GM19438 (cell line): ENCODE measurements around the gene NFIL3.
"Not testable (repeated sequence)": the region's sequence is repeated elsewhere in the genome, so short reads cannot be mapped to it uniquely, and the experiment has no call there.

ENCODE experiments used
- ATAC-seq: cut with Tn5 transposase; IDR thresholded peaks from one replicate; pipeline ENCODE4 v1.9.1; 2021; ENCODE audit warnings: low read depth; ENCODE audit not compliant: unreplicated experiment

NFIL3 gene

DNA sequence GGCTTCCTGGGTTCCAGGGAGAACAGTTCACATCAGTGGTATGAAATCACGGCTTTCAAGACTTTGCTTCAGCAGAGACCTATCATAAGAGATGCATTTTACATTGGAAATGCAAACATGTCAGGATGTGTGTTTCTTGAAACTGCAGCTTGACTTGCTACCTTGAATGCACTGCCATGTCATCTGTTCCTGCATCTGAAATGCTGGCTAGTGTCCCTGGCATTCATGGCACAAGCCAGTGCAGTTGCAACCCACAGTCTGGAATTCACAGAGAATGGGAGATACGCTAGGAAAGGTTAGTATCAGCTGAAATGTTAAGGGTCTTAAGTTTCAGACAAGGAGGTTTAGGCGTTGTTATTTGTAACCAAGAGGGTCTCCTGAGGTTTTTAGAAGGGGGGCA lies 24.7 kb downstream of the NFIL3 start:
- ATAC-seq, result no peak

DNA sequence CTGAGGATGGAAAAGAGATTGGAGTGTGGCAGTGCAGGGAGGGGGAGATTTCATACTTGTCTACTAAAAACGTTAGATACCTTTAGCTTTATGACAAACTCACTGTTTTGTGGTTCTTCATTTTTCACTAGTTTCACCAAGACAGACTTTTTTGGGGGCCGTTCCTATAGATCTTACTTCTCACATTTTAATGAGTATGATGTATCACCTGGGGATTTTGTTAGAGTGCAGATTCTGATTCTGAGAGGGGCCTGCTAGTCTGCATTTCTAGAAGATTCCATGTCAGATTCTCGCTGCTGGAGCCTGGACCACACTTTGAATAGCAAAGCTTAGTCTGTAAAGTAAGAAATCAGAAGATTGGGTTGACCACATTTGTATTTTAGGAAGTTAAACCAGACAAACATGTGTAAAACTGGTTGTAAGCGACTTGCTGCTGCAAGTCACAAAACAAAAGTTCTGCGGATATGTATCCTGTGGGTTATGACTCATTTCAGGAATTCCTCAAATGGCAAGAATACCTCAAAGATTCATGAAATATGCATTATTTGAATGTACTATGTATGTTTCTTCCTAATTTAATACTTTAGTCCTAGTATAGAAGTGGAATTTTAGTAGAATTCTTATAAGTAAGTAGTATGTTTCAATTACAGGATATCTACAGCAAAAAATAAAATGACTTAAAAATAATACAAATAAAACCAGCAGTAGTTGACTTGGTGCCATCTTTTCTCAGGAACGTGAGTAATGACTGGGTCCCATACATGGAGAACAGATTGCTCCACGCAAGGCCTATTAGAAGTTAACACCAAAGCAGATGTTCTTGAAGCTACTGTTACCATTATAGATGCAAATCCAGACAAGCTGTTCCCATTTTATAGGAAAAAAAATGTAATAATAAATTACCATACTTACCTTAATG lies 27.8 kb downstream of the NFIL3 start:
- peak; percentile 60 for ATAC-seq

DNA sequence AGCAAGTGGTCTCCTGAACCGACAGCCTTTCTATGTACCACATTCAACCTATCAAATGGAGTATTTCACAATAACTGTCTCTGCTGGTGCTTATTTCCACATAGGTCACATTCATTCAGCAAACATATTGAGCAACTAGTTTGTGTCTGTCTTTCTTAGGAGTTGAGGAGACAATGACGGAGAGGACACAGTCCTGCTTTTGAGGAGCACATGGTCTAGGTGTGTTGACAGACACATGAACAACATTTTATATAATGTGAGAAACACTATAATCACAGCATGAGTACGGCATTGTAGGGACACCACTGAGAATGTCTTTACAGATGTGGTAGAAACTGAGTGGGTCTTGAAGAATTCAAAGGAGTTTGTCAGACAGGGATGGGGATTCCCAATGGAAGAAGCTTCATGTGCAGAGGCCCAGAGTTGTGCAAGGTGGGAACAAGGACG lies 28.5 kb downstream of the NFIL3 start:
- ATAC-seq, result no peak

DNA sequence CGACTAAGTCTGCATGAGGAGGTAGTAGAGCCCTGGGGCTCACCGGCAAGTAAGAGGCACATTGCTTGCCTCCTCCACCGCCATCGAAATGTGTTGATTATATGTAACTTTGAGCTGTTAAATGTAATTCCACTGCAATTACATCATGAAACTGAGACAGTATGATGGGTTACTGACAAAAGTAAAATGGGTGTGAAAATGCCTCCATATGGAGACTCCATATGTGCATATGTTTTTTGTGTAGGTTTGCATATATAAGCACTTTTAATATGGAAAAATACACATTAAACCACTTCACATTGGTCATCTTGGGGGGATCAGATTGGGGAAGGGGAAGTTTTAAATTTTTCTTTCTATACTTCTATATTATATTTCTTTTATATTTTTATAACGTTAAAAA lies 29.8 kb downstream of the NFIL3 start:
- ATAC-seq, result no peak

DNA sequence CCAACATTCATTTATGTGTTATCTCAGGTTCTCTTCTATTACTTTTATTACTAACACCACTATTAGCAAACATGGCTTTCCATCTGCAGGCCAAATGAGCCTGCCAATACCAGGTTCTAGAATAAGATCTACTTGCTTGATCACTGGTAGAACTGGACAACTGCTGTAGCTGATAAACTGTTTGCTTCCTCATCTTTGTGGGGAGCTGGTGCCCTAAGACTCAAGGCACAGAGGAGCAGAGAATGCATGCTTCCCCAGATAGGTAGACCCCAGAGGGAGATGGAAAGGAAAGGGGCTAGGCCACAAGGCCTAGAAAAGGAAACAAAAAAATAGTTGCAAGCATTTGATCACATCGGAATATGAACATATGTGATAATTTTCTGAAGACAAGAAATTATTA lies 31.2 kb downstream of the NFIL3 start:
- ATAC-seq, result no peak

DNA sequence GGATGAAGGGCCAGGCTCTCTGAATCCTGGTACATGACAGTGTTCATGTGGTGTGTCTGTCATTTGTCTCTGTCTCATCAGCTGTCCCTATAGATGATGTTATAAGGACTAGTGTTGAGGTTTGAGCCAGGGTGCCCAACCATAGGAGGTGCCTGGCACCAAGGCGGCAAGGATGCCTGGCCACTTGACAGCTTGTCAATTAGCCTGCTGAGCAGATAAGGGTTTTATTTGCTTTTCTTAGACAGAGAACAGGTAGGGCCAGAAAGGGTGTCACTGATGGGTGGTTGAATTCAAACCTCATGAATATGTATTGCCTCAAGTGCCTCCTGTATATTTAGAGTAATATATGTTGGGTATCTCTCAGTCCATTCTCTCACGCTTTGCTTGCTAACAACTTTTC lies 31.8 kb downstream of the NFIL3 start:
- no peak for ATAC-seq

DNA sequence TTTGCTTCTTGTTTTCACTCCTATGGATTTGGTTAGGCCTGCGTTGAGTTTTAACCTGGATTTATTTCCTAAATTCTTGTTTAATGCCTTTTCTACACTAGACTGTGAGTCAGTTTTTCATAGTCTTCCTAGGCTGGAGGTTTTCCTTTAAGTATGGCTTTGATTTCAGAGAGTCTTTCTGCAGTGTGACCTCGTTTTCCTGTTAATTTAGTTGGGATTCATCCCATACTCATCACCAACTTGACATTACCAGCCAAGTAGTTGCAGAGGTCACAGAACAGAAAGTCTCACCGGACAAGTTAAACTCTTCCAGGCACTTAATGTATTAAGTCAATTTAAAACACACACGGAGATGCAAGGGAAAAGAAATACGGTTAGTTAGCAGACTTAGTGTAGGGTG lies 32.2 kb downstream of the NFIL3 start:
- ATAC-seq, result no peak

DNA sequence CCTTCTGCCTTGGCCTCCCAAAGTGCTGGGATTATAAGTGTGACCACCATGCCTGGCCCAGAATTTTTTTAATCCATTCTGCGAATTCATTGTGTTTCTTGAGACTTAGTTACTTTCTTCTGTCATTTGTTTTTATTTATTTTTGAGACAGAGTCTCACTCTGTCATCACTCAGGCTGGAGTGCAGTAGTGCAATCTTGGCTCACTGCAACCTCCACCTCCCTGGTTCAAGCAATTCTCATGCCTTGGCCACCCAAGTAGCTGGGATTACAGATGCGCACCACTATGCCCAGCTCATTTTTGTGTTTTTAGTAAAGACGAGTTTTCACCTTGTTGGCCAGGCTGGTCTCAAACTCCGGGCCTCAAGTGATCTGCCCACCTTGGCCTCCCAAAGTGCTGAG lies 33.9 kb downstream of the NFIL3 start:
- ATAC-seq, result not testable (repeated sequence)

DNA sequence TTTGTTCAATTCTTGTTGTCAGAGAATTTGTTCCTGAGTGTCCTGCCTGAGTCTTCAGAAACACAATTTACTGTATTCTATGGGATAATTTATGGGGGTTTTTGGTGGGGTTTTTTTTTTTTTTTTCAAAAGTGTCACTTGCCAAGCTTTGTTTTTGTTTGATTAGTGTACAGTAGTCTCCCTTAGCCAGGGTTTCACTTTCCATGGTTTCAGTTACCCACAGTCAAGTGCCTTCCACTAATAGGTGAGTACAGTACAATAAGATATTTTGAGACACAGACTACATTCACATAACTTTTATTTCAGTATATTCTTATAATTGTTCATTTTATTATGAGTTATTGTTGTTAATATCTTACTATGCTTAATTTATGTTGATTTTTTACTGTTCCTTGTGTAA lies 36.9 kb downstream of the NFIL3 start:
- ATAC-seq, result no peak

DNA sequence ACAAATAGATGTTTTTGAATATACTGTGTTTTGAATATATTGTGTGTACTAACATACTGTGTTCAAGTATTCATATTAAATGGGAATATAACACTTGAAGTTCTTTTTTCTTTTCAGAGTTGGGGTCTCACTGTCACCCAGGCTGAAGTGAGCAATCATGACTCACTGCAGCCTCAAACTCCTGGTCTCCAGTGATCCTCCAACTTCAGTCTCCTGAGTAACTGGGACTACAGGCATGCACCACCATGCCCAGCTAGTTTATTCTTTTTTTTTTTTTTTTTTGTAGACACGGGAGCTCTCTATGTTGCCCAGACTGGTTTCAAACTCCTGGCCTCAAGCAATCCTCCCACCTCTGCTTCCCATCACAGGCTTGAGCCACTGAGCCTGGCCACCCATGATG lies 38.7 kb downstream of the NFIL3 start:
- ATAC-seq, result no peak

DNA sequence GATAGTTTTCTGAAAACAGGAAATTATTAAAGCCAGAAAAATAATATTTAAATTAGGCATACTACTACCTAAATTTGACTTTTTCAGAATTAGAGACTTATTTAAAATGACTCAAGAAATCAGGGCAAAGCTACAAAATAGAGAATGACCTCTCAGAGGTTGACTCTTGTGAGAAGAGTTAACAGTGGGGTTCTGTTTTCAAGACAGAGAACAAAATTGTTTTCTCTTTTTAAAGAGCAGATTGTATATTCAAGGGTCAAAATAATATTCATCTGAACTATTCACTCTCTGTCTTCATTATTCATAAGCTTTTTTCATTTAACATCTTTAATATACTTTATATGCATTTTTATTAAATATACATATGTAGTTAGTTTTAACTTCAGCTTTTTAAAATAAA lies 40.1 kb downstream of the NFIL3 start:
- ATAC-seq, result no peak

DNA sequence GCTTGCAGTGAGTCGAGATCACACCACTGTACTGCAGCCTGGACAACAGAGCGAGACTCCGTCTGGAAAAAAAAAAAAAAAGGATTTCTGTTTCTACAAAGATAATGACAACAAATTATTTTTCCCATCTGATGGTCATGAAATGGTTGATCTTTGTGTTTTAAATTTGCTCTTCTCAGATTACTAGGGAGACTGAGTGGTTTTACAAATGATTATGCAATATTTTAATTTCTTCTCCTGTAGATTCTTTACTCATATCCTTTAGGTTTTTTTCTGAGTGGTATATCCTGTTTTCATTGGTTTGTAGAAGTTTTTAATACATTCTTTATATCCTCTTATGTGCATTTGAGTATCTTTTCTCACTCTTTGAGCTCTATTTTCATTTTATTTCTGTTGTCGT lies 41.3 kb downstream of the NFIL3 start:
- no peak for ATAC-seq

DNA sequence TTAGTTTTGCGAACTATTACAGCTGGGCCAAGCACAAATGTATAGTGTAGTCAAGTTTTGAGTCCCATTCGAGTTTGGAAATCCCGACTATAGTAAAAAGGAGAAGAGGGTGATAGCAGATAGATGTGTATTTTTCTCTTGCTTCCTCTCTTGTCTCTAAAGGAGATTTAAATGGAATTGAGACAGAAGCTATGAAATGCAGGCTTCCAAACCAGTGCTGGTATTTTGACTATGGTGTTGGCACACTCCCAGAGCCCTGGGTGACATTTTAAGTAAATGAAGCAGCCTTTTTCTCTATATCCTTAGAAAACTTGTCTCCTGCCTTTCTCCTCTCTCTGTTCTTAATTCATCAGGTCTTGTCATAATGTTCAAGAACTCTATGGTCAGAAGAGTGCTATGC lies 44.2 kb downstream of the NFIL3 start:
- no peak for ATAC-seq

DNA sequence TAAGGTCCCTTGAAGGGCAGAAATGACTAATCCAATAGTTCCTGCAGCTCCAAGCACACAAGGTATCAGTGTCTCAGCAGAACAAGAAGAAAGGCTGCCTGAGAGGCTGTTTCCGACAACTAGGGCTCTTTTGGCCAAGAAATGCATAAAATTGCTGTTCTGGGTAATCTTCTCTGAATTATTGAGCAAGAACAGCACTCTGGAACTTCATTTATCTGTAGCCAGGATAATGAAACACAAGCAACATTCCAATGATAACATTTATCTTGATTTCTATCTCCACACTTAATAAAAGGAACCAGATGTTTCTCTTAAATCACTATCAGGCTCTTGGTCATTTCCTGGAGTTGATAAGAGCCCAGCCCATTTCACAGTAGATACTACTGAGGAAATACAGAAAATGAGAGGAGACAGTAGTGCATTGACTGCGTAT lies 44.9 kb downstream of the NFIL3 start:
- ATAC-seq, result no peak

DNA sequence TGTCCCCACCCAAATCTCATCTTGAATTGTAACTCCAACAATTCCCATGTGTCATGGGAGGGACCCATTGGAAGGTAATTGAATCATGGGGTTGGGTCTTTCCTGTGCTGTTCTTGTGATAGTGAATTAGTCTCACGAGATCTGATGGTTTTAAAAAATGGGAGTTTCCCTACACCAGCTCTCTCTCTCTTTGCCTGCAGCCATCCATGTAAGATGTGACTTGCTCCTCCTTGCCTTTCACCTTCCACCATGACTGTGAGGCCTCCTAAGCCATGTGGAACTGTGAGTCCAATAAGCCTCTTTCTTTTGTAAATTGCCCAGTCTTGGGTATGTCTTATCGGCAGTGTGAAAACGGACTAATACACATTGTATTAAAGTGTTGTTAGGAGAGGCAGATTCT lies 45.6 kb downstream of the NFIL3 start:
- ATAC-seq, result not testable (repeated sequence)

DNA sequence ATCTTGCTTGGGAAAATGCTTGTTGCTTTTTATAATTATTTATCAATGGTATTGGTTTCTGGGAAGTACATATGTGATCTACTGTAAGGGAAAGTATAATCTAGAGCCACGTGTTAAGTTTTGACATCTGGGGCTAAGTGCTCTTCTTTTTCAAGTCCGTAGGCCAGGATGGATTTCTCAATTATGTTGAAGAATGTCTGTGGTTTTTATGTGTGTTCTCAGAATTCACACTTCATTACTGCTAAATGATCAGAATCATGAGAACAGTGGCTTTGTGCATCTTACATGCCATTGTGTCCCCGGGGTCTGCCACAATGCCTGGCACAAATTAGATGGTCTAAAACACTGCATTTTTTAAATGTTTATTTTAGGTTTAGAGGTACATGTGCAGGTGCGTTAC lies 47.4 kb downstream of the NFIL3 start:
- ATAC-seq, result no peak

DNA sequence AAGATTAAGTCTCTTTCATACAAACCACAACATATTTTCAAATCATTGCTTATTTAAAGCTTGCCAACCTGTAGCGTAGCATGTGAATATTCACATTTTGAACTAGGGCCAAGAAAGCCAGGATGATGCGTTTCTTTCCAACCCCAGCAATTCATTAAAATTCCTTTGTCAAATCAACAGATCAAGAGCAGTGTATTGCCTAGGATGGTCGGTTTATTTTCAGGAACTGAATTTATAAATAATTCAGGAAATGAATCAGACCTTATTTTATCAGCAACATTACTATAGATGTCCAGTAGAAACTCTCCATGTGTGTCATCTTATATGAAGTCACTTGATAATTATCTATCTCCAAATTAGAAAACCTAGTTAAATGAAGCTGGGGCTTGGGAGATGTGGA lies 48.7 kb downstream of the NFIL3 start:
- ATAC-seq, result no peak

DNA sequence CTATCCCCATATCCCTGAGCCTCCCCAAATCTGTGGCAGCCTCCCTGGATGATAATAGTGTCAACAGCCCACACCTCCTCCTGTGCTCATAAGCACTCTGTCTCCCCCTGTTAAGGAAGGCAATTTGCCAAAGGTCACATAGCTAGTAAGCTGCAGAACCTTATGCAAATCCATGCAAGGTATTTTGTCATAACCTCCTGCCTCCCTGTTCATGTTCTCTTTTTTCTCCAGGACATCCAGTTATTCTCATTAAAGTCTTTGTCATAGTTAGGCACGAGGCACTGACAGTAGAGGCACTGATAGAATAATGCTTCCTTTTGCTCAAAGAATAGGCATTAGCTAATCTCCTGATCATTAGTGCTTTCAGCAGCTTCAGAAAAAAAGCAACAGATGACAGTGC lies 51.7 kb downstream of the NFIL3 start:
- no peak for ATAC-seq

DNA sequence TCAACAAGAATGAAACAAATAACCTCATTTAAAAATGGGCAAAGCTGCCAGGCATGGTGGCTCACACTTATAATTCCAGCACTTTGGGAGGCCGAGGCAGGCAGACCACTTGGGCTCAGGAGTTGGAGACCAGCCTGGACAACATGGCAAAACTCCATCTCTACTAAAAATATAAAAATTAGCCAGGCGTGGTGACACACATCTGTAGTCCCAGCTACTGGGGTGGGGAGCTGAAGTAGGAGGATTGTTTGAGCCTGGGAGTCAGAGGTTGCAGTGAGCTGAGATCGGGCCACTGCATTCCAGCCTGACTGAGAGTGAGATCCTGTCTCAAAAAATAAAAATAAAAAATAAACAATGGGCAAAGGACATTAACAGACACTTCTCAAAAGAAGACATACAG lies 53.6 kb downstream of the NFIL3 start:
- ATAC-seq, result not testable (repeated sequence)

DNA sequence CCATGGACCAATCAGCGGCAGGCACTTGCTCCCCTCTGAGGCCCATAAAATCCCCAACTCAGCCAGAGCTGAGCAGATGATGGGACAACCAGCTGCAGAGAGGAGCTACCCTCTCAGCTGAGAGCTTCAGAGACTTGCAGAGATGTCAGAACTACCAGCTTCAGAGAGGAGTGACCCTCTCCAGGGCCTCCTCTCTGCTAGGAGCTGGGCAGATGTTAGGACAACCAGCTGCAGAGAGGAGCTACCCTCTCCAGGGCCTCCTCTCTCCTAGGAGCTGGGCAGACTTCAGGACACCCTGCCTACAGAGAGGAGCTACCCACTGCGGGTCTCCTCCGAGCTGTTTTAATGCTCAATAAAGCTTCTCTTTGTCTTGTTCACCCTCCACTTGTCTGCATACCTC lies 58.9 kb downstream of the NFIL3 start:
- no peak for ATAC-seq

DNA sequence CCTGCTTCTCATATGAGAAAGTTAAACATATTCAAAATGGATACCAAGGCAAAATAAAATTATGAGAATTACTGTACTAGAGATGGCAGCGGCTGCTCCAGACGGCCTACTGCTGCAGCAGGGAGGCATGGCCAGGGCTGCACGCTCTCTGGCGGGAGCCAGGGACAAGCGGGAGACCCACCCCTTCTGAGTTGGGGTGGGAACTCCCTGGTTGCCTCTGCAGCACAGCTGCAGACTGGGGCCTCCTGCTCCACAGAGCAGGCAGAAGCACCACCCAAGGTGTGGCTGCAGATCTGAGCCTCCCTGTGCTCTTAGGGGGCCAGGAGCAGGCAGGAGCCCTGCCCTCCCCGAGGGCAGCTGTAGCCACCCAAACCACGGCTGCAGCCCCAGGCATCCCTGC lies 59.6 kb downstream of the NFIL3 start:
- no peak for ATAC-seq

DNA sequence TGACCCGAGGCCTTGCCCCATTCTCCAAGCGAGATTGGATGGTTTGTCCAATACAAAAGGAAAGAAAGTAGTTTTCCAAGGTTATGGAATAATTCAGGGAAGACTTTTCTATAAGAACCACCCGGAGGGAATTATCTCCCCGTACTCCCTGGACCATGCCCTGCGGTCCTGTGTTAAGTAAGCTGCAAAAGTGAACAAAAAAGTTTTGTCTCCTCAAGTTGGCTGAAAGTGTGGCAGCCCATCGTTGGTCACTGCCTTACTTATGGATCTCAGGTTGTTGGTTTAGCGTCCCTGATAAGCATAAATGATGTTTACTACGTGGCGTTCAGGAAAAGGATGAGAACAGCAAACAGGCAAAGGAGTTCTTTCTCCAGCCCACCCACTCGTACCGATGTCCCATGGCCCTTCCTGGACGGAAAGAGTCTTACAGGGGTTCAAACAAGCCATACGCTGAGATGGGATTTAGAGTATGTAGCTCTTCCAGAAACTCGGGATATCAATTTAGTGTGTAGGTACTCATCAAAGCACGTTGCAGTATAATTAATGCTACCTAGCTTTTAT lies 61.5 kb downstream of the NFIL3 start:
- peak; percentile 9 for ATAC-seq
